SK-N-MC (cell line): ENCODE data around the gene ZNF490.

Experiments
- EZH2 ChIP-seq: fragments of 200-600 bp; sonication (generic); IDR thresholded peaks from one replicate; pipeline ENCODE4 v1.6.1; 2017; ENCODE audit warnings: antibody characterized with exemption
- POLR2AphosphoS5 ChIP-seq: IDR thresholded peaks from 2 replicates; pipeline ENCODE4 v1.6.1; 2012; ENCODE audit warnings: mild to moderate bottlenecking, low read depth, low read length, borderline replicate concordance

- TF ChIP-seq POLR2AphosphoS5 (no peak), EZH2 (no peak)
Measured at GRCh38 chr19:12544401-12544876, 66.2 kb downstream of the ZNF490 start.
